ENCODE measurements around the gene FBXW11. TPM values are rescaled to one million over a fixed set of nuclear protein-coding genes. Genes with fewer than 3 reads are reported as not detected.

Gene FBXW11
- total RNA-seq, 1 donor from 2014 or later: 90.4 TPM

DNA sequence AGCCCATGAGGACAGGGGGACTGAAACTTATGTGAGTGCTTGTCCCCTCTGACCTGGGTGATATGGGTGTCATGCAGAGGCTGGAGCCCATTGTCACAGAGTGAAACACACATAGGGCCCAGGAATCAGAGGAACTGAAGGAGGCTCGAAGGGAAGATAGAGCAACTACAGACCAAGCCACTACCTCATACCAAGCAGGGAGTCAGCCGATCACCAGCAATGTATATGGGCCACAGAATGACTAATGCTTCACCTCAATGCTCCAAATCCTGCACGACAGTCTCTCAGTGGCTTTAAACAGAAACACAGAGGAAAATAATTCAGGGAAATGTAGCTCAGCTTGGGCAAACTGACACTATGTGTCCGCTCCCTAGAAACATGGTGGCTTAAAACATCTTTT, 8.9 kb upstream of the FBXW11 start:
- DNase-seq: no peak

DNA sequence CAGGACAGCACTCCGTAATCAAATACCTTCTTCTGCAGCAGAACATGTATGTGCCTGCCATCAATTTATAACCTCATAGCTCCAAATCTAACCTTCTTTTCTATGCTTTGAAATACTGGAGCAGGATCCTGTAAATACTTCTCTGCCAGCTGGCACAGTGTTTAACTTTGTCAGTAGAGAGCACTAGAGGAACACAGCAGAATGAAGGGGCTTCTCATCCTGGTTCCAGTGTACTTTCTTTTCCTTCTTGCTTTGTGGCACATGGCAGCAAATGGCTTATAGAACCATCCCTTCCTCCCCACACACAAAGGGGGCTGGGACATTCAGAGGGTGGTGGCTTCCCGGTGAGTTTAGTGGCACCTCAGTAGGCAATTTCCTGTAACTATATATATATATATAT, 3.8 kb upstream of the FBXW11 start:
- peak; percentile 12 for DNase-seq

- DNase-seq: no peak
Measured at GRCh38 chr5:172009536-172010270, 3.3 kb upstream of the FBXW11 start.

GRCh38 chr5:172008689-172009141, 2.3 kb upstream of the FBXW11 start:
- no peak for DNase-seq

GRCh38 chr5:172008111-172008455, 1.6 kb upstream of the FBXW11 start:
- peak; percentile 7 for DNase-seq

DNA sequence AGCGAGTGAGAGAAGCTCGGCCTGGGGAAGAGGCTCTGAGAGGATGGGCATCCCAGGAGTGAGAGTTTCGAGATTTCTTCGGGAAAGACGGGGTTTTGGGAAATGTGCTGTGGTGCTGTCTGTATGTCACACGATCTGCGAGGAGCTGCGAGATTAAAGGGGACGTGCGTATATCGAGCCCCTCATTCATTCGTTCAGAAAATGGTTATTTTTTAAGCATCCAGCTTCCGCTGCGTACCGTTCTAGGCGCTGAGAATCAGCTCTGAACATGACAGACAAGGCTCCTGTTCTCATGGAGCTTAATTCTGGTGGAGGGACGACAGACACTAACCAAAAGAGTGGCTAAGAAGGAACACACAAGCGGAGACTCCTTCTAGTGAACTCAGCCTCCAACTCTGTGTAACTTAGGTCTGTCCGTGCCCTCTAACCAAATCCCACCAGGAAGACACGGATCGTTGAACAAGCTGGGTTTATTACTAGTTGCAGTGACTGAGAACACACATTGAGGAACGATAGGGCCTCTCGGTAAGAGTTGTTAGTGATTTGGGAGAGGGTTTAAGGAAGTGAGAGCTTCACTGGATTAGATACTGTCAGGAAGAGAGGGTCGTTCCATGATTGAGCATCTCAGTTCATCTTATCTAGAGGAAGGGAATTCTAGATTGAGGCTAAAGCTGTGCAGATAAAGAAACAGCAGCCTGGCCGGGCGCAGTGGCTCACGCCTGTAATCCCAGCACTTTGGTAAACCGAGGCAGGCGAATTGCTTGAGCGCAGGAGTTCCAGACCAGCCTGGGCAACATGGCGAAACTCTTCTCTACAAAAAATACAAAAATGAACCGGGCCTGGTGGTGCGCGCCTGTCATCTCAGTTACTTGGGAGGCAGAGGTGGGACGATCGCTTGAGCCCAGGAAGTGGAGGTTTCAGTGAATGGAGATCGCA, 1.0 kb upstream of the FBXW11 start:
- no peak for DNase-seq

- DNase-seq: peak; percentile 45
Measured at GRCh38 chr5:172005708-172006320, 624 bp downstream of the FBXW11 start.

GRCh38 chr5:172004824-172005237, 1.6 kb downstream of the FBXW11 start:
- peak; percentile 44 for DNase-seq

GRCh38 chr5:172003746-172004145, 2.7 kb downstream of the FBXW11 start:
- DNase-seq: no peak

DNA sequence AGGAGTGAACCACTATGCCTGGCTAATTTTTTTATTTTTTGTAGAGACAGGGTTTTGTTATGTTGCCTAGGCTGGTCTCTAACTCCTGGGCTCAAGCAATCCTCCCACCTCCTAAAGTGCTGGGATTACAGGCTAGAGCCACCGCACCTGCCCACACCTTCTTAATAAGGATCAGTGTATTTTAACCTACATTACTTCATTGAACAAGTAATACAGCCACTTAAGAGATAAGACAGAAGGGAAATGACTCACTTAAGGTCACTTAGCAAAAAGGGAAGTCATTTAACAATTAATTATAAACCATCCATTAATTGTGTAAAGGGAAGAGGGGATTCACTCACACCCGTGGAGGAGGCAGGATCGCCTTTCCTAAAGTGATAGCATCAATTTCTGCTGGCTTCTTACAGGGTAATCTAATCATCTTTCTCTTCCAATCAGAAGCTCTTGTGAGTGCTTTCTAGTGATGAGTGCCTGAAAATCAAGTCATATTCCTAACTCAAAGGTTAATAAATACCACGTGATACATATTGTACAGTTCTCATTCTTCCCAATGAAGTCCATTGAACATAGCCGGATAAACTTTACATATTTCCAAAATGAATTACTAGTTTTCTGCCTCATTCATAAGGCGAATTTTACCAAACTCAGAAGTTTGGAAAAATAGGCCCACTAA, 3.5 kb downstream of the FBXW11 start:
- peak; percentile 8 for DNase-seq

DNA sequence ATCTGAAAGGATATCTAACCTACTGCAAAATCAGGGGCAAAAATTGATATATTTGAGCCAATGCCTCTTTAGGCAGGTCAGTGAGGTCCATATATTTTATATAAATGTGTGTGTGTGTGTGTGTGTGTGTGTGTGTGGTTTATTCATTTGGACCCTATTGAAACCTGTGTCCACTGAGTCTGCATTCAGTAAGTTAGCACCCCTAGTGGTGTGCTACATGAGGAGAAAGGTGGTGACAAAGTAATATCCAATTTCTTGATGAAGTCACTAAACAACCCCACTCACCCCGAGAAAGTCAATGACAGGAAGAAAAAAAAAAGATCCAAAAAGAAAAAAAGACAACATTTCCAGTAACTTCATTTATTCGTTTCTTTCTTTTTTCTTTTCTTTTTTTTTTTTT, 4.1 kb downstream of the FBXW11 start:
- DNase-seq: peak; percentile 55

GRCh38 chr5:171999877-172000276, 6.6 kb downstream of the FBXW11 start:
- no peak for DNase-seq

DNA sequence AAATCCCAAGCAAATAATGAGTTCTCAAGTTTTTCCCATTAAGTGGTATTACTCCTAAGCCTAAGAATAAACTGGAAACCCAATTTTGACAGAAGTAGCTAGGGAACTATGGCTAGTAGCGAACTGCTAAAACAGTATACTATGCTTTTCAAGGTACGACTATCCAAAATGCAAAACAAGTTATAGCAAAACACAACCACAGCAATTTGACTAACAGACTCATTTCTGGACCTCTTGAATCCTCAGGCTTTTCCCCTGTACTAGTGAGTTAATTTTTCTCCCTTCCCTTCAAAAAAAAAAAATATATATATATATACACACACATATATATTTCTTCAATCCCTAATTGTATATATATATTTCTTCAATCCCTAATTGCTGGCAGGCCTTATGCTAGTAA, 7.3 kb downstream of the FBXW11 start:
- no peak for DNase-seq

DNA sequence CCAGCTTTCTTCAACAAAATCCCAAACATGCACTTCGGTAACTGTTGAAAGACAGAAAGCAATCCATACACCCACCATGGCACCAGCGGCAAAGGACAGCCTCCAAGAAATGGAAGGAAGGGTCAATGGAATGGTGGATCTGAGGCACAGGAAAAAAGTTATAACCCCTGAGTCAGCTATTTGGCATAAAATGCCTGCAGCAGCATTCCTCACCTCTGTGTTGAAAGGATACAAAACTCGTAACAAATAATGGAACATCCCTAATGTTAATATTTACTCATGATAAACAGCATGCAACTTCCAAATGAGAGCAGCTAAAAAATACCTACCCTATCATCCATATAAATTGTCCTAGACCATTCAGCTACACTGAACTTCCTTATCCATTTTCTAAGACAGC, 9.4 kb downstream of the FBXW11 start:
- DNase-seq: no peak

DNA sequence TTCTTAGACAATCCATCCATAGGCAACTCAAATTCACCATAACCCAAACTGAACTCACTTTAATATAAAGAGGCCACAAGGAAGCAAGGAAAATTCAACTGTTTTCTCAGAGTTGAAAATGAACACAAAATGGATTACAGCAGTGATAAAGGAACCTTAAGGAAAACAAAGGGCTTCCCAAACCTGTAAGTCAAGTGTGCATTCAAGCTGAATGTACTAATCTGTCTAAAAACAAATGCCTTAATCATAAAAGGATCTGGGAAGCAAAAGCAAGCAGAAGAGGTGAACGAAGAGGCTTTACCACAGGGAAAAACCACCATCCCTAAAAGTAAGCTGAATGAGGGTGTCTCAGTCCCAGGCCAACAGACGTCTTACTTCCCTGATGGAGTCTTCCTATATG, 13.6 kb downstream of the FBXW11 start:
- DNase-seq: no peak

DNA sequence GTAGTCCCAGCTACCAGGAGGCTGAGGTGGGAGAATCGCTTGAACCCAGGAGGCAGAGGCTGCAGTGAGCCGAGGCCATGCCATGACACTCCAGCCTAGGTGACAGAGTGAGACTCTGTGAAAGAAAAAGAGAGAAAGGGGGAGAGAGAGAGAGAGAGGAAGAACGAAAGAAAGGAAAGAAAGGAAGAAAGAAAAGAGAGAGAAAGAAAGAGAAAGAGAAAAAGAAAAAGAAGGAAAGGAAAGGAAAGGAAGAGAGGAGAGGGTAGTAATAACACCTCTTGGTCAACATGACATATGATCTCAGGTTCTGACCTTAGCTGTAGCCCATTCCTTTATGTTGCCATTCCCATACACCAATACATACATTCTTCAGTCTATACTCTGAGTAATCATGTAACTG, 14.1 kb downstream of the FBXW11 start:
- DNase-seq: no peak

GRCh38 chr5:171990713-171991015, 15.8 kb downstream of the FBXW11 start:
- DNase-seq: no peak

DNA sequence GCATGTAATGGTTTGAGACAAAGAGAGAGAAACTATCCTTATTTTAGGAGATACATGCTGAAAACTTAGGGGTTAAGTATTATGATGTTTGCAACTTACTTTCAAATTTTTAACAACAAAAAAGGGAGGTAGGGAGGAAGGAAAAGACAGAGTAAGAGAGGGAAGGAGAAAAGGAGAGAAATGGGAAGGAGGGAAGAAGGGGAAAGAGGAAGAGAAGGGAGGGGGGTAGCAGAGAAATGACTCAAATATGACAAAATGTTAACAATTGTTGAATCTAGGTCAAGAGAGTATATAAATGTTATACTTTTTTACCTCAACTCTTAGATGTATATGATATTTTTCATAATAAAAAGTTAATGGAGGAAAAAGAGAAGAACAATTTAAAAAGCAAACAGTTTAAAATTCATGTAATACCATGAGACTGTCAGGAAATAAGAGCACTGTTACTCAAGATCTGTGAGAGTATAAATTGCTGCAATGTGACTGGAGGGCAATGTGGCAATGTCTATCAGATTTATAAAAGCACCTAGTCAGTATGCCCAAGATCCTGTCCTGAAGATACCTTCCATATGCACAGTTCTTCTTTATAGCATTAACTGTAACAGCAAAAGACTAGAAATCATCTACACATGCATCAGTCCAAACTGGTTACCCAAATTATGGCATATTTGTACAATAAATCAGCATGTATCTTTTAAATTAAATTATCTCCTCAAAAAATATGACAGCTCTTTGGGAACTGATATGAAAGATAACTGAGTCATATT, 16.3 kb downstream of the FBXW11 start:
- no peak for DNase-seq

DNA sequence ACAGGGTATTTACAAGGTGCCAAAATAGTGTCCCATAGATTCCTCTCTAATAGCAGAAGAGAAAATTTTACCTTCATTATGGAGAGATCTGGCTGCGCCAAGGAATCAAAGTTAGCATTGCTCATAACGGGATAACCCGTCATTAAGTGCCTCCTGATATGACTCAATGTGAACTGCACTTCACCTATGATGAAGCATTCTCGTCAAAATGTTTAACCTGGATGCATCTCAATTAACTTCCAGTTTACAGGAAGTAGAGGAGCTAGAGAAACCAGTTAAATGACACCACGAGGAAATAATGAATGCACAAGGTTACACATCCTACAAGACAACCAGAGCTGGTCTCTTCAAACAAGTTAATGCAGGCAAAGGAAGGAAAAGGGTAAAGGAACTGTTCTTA, 17.2 kb downstream of the FBXW11 start:
- DNase-seq: peak; percentile 61

GRCh38 chr5:171986772-171987171, 19.7 kb downstream of the FBXW11 start:
- DNase-seq: no peak

DNA sequence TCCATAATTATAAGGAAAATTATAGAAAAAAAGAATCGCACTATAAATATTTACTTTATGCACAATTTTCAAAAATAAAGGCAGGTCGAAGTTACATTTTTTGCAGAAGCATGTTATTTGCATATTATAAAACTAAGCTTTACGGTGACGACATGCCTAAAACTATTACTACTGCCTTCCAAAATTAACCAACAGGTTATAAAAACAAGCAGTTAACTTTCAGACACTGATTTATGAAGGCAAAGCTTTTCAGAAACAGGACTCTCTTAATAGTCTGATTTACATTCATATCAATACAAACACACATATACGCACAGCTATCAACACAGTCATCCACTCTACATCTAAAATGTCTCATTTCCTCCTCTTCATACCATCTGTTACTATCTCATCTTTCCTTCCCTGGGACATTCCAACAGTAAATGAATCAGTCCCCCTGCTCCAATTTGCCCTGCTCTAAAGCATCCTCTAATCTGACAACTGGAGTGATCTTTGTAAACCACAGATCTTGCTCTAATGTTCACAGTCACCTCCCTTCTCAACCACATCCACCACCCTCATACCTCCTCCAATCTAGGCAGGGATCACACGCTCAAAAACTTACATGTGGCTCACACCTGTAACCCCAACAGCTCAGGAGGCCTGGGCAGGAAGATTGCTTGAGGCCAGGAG, 21.6 kb downstream of the FBXW11 start:
- peak; percentile 47 for DNase-seq

DNA sequence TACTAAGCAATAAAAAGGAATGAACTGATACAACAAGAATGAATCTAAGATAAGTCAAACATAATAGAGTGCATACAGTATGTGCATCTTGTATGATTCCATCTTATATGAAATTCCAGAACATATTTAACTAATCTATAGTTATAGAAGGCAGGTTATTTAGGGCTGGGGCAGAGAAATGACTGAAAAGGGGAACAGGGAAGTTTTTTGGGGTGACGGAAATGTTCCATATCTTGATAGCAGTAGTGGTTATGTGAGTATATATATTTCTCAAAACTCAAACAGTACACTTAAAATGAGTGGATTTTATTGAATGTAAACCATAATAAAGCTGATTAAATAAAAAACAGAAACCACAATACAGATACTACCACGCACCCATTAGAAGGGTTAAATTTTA, 24.6 kb downstream of the FBXW11 start:
- DNase-seq: no peak
